Calu3 (cell line): ENCODE data around the gene ZNF225. TPM values are rescaled to one million over a fixed set of nuclear protein-coding genes. Genes with fewer than 3 reads are reported as not detected.

Experiments used
- BruUV-seq: library from RNA; stranded (reverse); fragments of 400-500 nt; replicated peaks from 2 replicates; lab custom pipeline; 2021; lab: Mats Ljungman, UMichigan
- CTCF ChIA-PET: fragments of 300-600 bp; sonication (Branson Sonifier 250); formaldehyde crosslinking; loops from one replicate; lab custom pipeline; 2022; ENCODE audit warnings: antibody characterized with exemption; lab: Charles Lee
- DNase-seq: peaks from one replicate; pipeline ENCODE4 v3.0.0; 2022
- H3K27ac Mint-ChIP-seq: one replicate; pipeline ENCODE4 v1.8.0; 2022; ENCODE audit warnings: mixed read lengths; ENCODE audit not compliant: unreplicated experiment
- H3K27me3 Mint-ChIP-seq: one replicate; pipeline ENCODE4 v1.8.0; 2022; ENCODE audit warnings: mixed read lengths; ENCODE audit not compliant: unreplicated experiment
- H3K36me3 Mint-ChIP-seq: one replicate; pipeline ENCODE4 v1.8.0; 2022; ENCODE audit warnings: mild to moderate bottlenecking, moderate library complexity, mixed read lengths; ENCODE audit not compliant: insufficient read depth, unreplicated experiment
- H3K4me1 Mint-ChIP-seq: one replicate; pipeline ENCODE4 v1.8.0; 2022; ENCODE audit warnings: mild to moderate bottlenecking, low read depth, mixed read lengths; ENCODE audit not compliant: unreplicated experiment
- H3K4me3 Mint-ChIP-seq: one replicate; pipeline ENCODE4 v1.8.0; 2022; ENCODE audit warnings: mild to moderate bottlenecking, low read depth, moderate library complexity, mixed read lengths; ENCODE audit not compliant: unreplicated experiment
- H3K9me3 Mint-ChIP-seq: one replicate; pipeline ENCODE4 v1.8.0; 2022; ENCODE audit warnings: low read depth, mixed read lengths; ENCODE audit not compliant: unreplicated experiment
- intact Hi-C: fragments of 100-400 bp; cut with micrococcal nuclease; formaldehyde crosslinking; loops from one replicate; pipeline ENCODE4 v1.10.0; 2022; ENCODE audit not compliant: unreplicated experiment
- total RNA-seq: library from RNA; stranded (reverse); gene quantifications from 2 replicates; pipeline ENCODE4 v1.2.3, GENCODE V29; 2022
- TF ChIP-seq, protein P1 (sequence below): fragments of 200-600 bp; IDR thresholded peaks from one replicate; pipeline ENCODE4 v1.8.0; 2022; ENCODE audit warnings: antibody characterized with exemption; ENCODE audit not compliant: unreplicated experiment

The ZNF225 gene
- total RNA-seq, 1 experiment from 2014 or later = 5.3 TPM

DNA sequence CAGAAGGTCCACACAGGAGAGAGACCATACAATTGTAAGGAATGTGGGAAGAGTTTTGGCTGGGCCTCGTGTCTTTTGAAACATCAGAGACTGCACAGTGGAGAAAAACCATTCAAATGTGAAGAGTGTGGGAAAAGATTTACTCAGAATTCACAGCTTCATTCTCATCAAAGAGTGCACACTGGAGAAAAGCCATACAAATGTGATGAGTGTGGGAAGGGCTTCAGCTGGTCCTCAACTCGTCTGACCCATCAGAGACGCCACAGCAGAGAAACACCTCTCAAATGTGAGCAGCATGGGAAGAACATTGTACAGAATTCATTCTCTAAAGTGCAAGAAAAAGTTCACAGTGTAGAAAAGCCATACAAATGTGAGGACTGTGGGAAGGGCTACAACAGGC is 5.4 kb upstream of the ZNF225 start:
- TF ChIP-seq, protein P1, sequence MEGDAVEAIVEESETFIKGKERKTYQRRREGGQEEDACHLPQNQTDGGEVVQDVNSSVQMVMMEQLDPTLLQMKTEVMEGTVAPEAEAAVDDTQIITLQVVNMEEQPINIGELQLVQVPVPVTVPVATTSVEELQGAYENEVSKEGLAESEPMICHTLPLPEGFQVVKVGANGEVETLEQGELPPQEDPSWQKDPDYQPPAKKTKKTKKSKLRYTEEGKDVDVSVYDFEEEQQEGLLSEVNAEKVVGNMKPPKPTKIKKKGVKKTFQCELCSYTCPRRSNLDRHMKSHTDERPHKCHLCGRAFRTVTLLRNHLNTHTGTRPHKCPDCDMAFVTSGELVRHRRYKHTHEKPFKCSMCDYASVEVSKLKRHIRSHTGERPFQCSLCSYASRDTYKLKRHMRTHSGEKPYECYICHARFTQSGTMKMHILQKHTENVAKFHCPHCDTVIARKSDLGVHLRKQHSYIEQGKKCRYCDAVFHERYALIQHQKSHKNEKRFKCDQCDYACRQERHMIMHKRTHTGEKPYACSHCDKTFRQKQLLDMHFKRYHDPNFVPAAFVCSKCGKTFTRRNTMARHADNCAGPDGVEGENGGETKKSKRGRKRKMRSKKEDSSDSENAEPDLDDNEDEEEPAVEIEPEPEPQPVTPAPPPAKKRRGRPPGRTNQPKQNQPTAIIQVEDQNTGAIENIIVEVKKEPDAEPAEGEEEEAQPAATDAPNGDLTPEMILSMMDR = no peak
- H3K4me3 Mint-ChIP-seq = no peak overlapping the region
- no peak overlapping the region for H3K27ac Mint-ChIP-seq
- DNase-seq = no peak
- CTCF ChIA-PET = no interaction called here
- intact Hi-C loops = no loop called here
- peaks cover 9% of the 10 kb centered on the region for H3K4me1 Mint-ChIP-seq
- no peaks in the 10 kb centered on the region for H3K27me3 Mint-ChIP-seq
- H3K9me3 Mint-ChIP-seq = peaks cover 34% of the 10 kb centered on the region
- no TSS peak for BruUV-seq
- peaks cover 46% of the 10 kb centered on the region for H3K36me3 Mint-ChIP-seq

GRCh38 chr19:44109458-44109857 is 3.7 kb upstream of the ZNF225 start:
- Mint-ChIP-seq H3K9me3 (peaks cover 28% of the 10 kb centered on the region), H3K36me3 (peaks cover 47% of the 10 kb centered on the region), H3K4me3 (no peak overlapping the region), H3K27ac (no peak overlapping the region), H3K4me1 (peaks cover 9% of the 10 kb centered on the region), H3K27me3 (no peaks in the 10 kb centered on the region)
- no peak for DNase-seq
- CTCF ChIA-PET = no interaction called here
- intact Hi-C loops = no loop called here
- BruUV-seq = no TSS peak
- TF ChIP-seq, protein P1 = no peak

DNA sequence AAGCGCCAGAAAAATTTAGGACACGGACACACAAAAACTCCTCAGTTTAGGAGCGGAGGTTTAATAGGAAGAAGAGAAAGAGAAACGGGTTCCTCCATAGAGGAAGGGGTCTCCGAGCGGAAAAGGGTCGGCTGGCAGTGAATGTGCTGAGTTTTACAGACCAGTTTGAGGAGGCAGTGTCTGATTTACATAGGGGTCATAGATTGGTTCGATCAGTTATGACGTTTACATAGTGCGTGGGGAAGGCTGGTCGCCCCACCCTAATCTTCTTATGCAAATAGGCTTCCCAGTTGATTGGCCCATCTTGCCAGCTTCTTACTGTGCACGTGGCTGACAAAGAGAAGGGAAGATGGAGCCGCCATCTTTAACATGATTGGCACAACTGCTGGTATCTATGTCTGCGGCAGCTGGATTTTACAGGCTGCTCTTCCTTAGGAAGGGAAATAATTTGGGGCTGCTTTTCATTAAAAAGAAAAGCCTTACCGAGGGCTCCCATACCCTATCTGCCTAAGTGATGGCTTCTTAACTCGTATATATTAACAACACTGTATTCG is 1.2 kb upstream of the ZNF225 start:
- intact Hi-C loops = loop anchor here (5.0 kb wide), 1 partner anchor 95 kb away; no protein-coding TSS in a partner anchor
- no TSS peak for BruUV-seq
- Mint-ChIP-seq H3K36me3 (peaks cover 31% of the 10 kb centered on the region), H3K27me3 (no peaks in the 10 kb centered on the region), H3K4me1 (peaks cover 14% of the 10 kb centered on the region), H3K27ac (no peak overlapping the region), H3K4me3 (peak overlapping the region; percentile 97), H3K9me3 (peaks cover 23% of the 10 kb centered on the region)
- TF ChIP-seq, protein P1 = no peak
- CTCF ChIA-PET = no interaction called here
- no peak for DNase-seq

DNA sequence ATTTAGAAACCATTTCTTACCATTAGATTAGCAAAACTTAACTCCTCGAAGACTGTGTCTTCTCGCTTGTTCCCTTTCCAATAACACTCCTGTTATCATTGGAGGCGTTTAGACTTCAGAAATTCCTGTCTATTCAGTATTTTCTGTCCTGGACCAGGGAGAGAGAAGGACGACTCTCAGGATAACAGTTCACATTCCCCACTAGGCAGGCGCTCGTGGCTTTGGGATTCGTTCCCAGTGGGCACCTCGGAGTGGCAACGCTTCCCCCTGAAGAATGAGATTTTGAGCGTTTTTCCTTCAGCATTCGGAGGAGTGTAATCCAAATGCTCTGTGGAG is 429 bp upstream of the ZNF225 start:
- no TSS peak for BruUV-seq
- H3K27me3 Mint-ChIP-seq = no peaks in the 10 kb centered on the region
- H3K4me1 Mint-ChIP-seq = peaks cover 14% of the 10 kb centered on the region
- no peak for DNase-seq
- H3K9me3 Mint-ChIP-seq = peaks cover 15% of the 10 kb centered on the region
- H3K36me3 Mint-ChIP-seq = peaks cover 27% of the 10 kb centered on the region
- TF ChIP-seq, protein P1 = no peak
- intact Hi-C loops = loop anchor here (5.0 kb wide), 1 partner anchor 95 kb away; no protein-coding TSS in a partner anchor
- H3K27ac Mint-ChIP-seq = peak overlapping the region; percentile 89
- peak overlapping the region; percentile 97 for H3K4me3 Mint-ChIP-seq
- CTCF ChIA-PET = interaction anchor here (0.6 to 0.9 kb wide), 2 partner anchors 9 to 201 kb away, joined by 3 to 4 read pairs; no protein-coding TSS in a partner anchor
